HFF-Myc (cell line): Measurements from ENCODE around the gene PSMF1.

Experiments used
- DNase-seq: peaks from one replicate; pipeline ENCODE4 v3.0.0-alpha.2; 2011; ENCODE audit warnings: low read depth; ENCODE audit errors: extremely low read depth
- H3K4me3 ChIP-seq: replicated peaks from 2 replicates; pipeline ENCODE4 v1.5.1; 2011; ENCODE audit warnings: low read depth, mild to moderate bottlenecking, control low read depth, low read length
- TF ChIP-seq, protein P1 (sequence below): IDR thresholded peaks from 2 replicates; pipeline ENCODE4 v1.5.1; 2012; ENCODE audit warnings: mild to moderate bottlenecking, low read depth, low read length, control low read depth; ENCODE audit errors: missing control alignments

The PSMF1 gene

DNA sequence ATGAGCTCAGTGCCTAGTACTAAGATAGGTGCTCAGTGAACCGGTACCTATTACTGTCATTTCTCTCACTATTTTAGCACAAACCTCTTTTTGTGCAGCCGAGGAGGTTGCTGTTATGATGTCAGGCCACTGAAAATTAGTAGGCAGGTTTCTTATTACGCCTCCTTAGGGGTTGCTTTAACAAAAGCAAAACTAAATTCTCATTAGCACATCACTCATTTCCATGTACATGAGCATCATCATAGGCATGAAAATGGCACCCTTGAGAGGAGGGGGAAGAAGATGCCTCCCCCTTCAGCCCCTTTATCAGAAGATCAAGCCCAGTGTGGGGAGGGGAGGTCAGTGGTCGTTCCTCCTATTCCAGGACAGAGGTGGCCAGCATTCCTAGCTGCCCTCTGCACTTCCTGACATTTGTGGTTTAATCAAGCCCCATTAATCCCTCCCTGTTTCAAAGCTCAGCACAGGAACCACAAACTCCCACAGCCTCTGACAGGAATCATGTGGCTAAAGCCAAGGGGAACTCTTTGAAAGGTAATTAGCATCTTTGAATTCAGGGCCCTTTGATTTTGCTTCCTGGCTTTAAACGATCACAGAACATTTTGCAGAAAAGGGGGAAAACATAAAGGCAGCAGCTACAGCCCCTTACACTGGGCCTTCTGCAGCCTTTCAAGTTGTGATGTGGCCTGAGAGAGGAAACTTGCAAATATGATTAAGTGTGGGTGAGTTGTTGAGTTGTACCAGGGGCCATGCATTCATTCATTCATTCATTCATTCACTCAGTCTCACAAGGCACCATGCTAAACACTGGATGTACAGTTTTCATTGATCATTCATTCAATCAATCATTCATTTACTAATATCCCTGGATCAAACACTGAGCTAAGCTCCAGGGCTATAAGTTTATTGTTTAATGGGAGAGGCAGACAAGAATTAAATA is 31.9 kb upstream of the PSMF1 start:
- no peak overlapping the region for H3K4me3 ChIP-seq
- TF ChIP-seq, protein P1, sequence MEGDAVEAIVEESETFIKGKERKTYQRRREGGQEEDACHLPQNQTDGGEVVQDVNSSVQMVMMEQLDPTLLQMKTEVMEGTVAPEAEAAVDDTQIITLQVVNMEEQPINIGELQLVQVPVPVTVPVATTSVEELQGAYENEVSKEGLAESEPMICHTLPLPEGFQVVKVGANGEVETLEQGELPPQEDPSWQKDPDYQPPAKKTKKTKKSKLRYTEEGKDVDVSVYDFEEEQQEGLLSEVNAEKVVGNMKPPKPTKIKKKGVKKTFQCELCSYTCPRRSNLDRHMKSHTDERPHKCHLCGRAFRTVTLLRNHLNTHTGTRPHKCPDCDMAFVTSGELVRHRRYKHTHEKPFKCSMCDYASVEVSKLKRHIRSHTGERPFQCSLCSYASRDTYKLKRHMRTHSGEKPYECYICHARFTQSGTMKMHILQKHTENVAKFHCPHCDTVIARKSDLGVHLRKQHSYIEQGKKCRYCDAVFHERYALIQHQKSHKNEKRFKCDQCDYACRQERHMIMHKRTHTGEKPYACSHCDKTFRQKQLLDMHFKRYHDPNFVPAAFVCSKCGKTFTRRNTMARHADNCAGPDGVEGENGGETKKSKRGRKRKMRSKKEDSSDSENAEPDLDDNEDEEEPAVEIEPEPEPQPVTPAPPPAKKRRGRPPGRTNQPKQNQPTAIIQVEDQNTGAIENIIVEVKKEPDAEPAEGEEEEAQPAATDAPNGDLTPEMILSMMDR: no peak
- DNase-seq: no peak

DNA sequence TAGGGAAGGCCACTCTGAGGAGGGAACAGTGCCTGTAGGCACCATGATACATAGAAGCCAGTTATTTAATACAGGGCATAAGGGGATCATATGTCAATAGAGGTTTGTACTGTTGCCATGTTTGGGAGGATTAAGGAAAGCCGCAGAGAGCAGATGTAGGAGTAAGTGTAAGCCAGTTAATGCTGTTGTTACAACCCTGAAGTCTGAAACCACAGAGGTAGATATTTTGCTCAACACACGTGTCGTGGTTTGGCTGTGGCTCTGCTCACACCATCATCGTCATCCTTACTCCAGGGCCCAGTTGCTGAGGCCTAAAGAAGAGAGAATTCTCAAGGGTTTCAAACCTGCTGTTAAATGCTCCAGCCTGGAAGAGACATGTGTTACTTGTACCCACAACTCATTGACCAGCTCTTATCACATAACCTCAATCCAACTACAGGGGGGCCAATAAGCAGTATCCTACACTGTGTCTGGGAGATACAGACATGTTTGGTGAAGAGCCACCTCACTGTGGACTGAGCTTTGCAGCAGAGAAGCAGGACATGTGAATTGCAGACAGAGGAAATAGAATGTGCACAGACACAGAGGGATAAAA is 31.0 kb upstream of the PSMF1 start:
- TF ChIP-seq, protein P1: no peak
- no peak for DNase-seq
- H3K4me3 ChIP-seq: no peak overlapping the region

DNA sequence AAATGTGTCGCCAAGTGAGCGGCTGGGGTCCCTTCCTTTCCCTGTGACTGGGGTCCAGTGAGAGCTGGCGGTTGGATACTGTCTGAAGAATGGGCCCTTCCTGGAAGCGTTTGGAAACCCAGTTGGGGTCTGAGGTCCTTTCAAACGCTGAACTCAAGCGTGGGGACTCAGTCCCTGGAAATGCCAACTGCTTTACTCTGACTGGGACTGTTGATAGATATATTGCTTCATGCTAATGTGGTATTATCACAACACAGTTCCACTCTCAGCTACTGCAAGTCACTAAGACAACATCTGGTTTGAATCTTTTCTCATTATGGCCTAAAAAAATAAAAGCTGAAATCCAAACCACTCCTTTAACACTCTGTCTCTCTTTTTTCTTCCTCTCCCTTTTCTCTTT is 23.7 kb upstream of the PSMF1 start:
- no peak overlapping the region for H3K4me3 ChIP-seq
- DNase-seq: no peak
- TF ChIP-seq, protein P1: no peak

DNA sequence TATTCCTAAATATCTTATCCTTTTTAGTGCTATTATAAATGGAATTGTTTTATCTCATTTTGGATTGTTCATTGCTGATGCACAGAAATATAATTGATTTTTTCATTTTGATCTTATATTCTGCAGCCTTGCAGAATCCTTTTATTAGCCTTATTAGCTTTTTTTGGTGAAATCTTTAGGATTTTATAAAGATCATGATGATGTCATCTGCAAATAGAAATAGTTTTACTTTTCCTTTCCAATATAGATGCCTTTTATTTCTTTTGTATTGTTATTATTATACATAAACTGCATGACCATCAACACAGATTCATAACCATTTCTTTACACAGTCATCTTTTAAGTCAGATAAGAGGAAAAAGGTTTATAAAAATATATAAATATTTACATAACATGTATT is 16.9 kb upstream of the PSMF1 start:
- TF ChIP-seq, protein P1: no peak
- H3K4me3 ChIP-seq: no peak overlapping the region
- DNase-seq: no peak

DNA sequence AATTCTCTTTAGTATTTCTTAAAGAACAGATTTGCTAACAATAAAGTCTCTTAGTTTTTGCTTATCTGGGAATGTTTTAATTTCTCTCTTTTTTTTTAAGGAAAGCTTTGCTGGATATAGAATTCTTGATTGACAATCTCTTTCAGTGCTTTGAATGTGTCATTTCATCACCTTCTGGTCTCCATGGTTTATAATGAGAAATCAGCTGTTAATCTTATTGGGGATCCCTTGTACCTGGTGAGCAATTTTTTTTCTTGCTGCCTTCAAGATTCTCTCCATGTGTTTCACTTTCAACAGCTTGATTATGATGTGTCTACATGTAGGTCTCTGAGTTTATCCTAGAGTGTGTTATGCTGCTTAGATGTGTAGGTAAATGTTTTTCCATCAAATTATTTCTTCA is 16.4 kb upstream of the PSMF1 start:
- no peak for DNase-seq
- TF ChIP-seq, protein P1: no peak
- H3K4me3 ChIP-seq: no peak overlapping the region

DNA sequence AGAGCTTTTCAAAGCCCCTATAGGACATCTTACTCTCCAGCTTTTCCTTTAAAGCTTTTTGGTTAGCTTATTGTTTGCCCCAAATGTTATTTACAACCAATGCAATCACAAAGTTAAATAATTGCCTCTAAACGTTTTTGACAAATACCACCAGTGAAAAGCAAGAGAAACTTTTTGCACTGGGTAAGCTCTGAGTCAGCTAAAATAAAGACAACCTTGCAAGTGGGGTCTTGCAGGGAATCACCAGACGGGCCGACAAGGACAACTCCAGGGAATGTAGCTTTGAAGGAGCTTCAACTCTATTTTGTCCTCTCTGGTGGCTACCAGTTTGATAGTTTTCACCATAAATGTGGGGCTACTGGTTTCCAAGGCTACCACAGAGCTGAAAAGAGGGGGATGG is 14.7 kb upstream of the PSMF1 start:
- DNase-seq: no peak
- H3K4me3 ChIP-seq: no peak overlapping the region
- TF ChIP-seq, protein P1: no peak
